Sigmoid colon (tissue), 7 donors: Measurements from ENCODE around the gene NAP1L4. TPM values are rescaled to one million over a fixed set of nuclear protein-coding genes. Genes with fewer than 3 reads are reported as not detected.
A peak's percentile ranks its signal among the peaks of the same experiment; 100 is the strongest.

Experiments
- DNase-seq: peaks from one replicate; pipeline ENCODE4 v3.0.0-alpha.2; 2019
- H3K27ac ChIP-seq, 4 donors: fragments of 200-600 bp; sonication (generic); one replicate each; pipeline ENCODE4 v1.5.1; 2016 to 2019; ENCODE audit warnings: mild to moderate bottlenecking in 1 of 4
- H3K27me3 ChIP-seq, 3 donors: fragments of 200-600 bp; sonication (generic); one replicate each; pipeline ENCODE4 v1.5.1; 2019; ENCODE audit warnings: mild to moderate bottlenecking in 1 of 3
- H3K36me3 ChIP-seq, 4 donors: fragments of 200-600 bp; sonication (generic); one replicate each; pipeline ENCODE4 v1.5.1; 2016 to 2019
- H3K4me1 ChIP-seq, 4 donors: fragments of 200-600 bp; sonication (generic); one replicate each; pipeline ENCODE4 v1.5.1; 2017 to 2019
- H3K4me3 ChIP-seq, 4 donors: fragments of 200-600 bp; sonication (generic); one replicate each; pipeline ENCODE4 v1.5.1; 2017 to 2019; ENCODE audit warnings: mild to moderate bottlenecking in 2 of 4, moderate library complexity in 1 of 4
- H3K9me3 ChIP-seq, 4 donors: fragments of 200-600 bp in 3 of 4; sonication (generic) in 3 of 4; one replicate each; pipeline versions ENCODE4 v1.5.1 to v1.6.1; 2013 to 2019
- EP300 ChIP-seq, 4 donors: sonication (generic); formaldehyde crosslinking; IDR thresholded peaks; one replicate each; pipeline ENCODE4 v1.6.1; 2017; ENCODE audit warnings: antibody characterized with exemption in 4 of 4
- POLR2A ChIP-seq, 2 donors: fragments of 450-650 bp; IDR thresholded peaks; one replicate each; pipeline ENCODE4 v1.6.1; 2016; ENCODE audit warnings: antibody characterized with exemption in 2 of 2, mild to moderate bottlenecking in 2 of 2, moderate library complexity in 2 of 2
- POLR2AphosphoS5 ChIP-seq, 4 donors: sonication (generic); formaldehyde crosslinking; IDR thresholded peaks; one replicate each; pipeline ENCODE4 v1.6.1; 2017; ENCODE audit warnings: antibody characterized with exemption in 4 of 4
- WGBS, 2 donors: extraction: QIAGEN DNeasy Blood & Tissue Kit; methylation state at CpG; one replicate each; pipeline ENCODE4 v1.1.7; 2013; 5-methylcytosine and 5-hydroxymethylcytosine counted together
- intact Hi-C: fragments of 100-400 bp; cut with DNase I; formaldehyde crosslinking; loops from one replicate; pipeline ENCODE4 v1.15.1; 2023
- polyA plus RNA-seq, 3 donors: library from polyadenylated mRNA; stranded (reverse); fragments of 200-250 nt; gene quantifications; one replicate each; pipeline ENCODE4 v1.2.3, GENCODE V29; 2013
- total RNA-seq, 4 donors: library from RNA; depleted of rRNA; stranded (reverse); fragments of >200 nt; gene quantifications; one replicate each; pipeline ENCODE4 v1.1.0, GENCODE V29; 2016
- TF ChIP-seq, protein P1 (sequence below), 4 experiments: fragments of 450-650 bp in 3 of 4; fragments of 200-600 bp in 1 of 4; IDR thresholded peaks; one replicate each; pipeline ENCODE4 v1.5.1; 2016 to 2019; ENCODE audit warnings: antibody characterized with exemption in 4 of 4, mild to moderate bottlenecking in 3 of 4, moderate library complexity in 2 of 4
- donor health status: healthy with polysubstance abuse.
- donor health status: Bipolar disorder and iron deficiency.
- donor health status: healthy.

The NAP1L4 gene
- total and polyA plus RNA-seq, 7 donors = 55.9 to 102 (median 88.7) TPM

DNA sequence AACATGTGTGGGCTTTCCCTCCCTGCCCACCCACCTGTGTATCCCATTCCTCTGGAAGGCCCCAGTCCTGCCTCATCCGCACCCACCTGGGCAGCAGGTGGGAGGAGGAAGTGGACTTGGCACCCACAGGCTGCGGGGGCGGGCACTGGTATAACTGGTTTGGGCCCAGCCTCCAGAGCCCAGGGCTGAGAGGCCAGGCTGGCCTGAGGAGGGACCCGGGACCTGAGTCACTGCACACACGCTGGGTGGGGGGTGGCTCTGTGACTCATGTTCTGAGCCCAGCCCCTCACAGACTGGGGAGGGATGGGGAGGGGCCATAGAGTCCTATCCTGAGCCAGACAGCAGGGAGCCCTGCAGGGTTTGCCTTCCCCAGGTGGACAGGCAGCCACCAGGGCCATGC, 79.6 kb downstream of the NAP1L4 start:
- DNase-seq = no peak
- H3K27ac ChIP-seq = peak overlapping the region in 1 of 4 donors; percentile 28
- peaks cover 0 to 12% (median 8%) of the 10 kb centered on the region in 4 donors for H3K4me1 ChIP-seq
- 13 to 58% methylated on average over 5 of the region's 5 CpGs for WGBS, 2 donors
- intact Hi-C loops = no loop called here
- no peaks in the 10 kb centered on the region for H3K36me3 ChIP-seq
- H3K9me3 ChIP-seq = no peaks in the 10 kb centered on the region
- TF ChIP-seq POLR2AphosphoS5 (IDR thresholded peaks at IDR 0.05) (no peak), POLR2A (IDR thresholded peaks at IDR 0.05) (no peak), EP300 (IDR thresholded peaks at IDR 0.05) (no peak)
- TF ChIP-seq, protein P1, sequence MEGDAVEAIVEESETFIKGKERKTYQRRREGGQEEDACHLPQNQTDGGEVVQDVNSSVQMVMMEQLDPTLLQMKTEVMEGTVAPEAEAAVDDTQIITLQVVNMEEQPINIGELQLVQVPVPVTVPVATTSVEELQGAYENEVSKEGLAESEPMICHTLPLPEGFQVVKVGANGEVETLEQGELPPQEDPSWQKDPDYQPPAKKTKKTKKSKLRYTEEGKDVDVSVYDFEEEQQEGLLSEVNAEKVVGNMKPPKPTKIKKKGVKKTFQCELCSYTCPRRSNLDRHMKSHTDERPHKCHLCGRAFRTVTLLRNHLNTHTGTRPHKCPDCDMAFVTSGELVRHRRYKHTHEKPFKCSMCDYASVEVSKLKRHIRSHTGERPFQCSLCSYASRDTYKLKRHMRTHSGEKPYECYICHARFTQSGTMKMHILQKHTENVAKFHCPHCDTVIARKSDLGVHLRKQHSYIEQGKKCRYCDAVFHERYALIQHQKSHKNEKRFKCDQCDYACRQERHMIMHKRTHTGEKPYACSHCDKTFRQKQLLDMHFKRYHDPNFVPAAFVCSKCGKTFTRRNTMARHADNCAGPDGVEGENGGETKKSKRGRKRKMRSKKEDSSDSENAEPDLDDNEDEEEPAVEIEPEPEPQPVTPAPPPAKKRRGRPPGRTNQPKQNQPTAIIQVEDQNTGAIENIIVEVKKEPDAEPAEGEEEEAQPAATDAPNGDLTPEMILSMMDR (IDR thresholded peaks at IDR 0.05) = no peak
- H3K27me3 ChIP-seq = peaks cover 10 to 23% (median 18%) of the 10 kb centered on the region in 3 donors
- H3K4me3 ChIP-seq = no peak overlapping the region

DNA sequence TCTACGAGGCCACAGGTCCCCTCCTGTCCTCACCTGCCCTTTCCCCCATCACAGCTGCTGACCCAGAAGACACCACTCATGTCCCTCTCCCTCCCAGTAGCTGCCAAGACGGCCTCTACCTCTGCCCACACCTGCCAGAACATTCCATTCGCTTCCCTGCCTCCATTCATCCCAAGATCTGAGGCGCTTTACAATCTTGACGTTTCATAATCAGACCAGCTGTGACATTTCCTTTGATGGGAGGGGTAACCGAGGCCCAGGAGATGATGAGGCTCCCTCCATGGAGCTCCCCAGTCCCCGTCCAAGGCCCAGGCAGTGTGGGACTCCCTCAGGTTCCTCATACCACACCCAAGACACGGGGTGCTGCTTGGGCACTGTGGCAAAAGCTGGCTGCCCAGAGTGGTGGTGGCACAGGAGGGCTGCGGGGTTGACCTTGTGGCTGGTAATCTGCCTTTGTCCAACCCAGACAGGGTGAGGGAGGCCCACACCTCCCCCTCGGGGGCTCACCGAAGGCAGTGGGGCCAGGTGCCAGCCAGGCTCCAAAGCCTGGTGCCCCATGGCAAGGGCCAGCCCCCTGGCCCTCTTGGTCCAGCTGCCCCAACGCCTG, 80.2 kb downstream of the NAP1L4 start:
- WGBS, 2 donors = 22 to 72% methylated on average over 12 of the region's 12 CpGs

GRCh38 chr11:2911088-2911784, 80.9 kb downstream of the NAP1L4 start:
- Histone ChIP-seq H3K27me3 (peaks cover 10 to 31% (median 18%) of the 10 kb centered on the region in 3 donors), H3K36me3 (no peaks in the 10 kb centered on the region), H3K27ac (no peak overlapping the region), H3K9me3 (no peaks in the 10 kb centered on the region), H3K4me3 (no peak overlapping the region), H3K4me1 (peaks cover 0 to 12% (median 8%) of the 10 kb centered on the region in 4 donors)
- TF ChIP-seq EP300 (IDR thresholded peaks at IDR 0.05) (no peak), POLR2A (IDR thresholded peaks at IDR 0.05) (no peak), POLR2AphosphoS5 (IDR thresholded peaks at IDR 0.05) (no peak)
- TF ChIP-seq, protein P1 (IDR thresholded peaks at IDR 0.05) = no peak
- no peak for DNase-seq
- WGBS, 2 donors = 28 to 72% methylated on average over 18 of the region's 18 CpGs
- intact Hi-C loops = no loop called here

More for the DNA sequence above, 80.2 kb downstream of the NAP1L4 start:
- Histone ChIP-seq H3K4me1 (peaks cover 0 to 12% (median 8%) of the 10 kb centered on the region in 4 donors), H3K27ac (peak overlapping the region in 1 of 4 donors; percentile 28), H3K4me3 (no peak overlapping the region), H3K9me3 (no peaks in the 10 kb centered on the region), H3K27me3 (peaks cover 10 to 29% (median 18%) of the 10 kb centered on the region in 3 donors), H3K36me3 (no peaks in the 10 kb centered on the region)
- TF ChIP-seq POLR2AphosphoS5 (IDR thresholded peaks at IDR 0.05) (no peak), EP300 (IDR thresholded peaks at IDR 0.05) (no peak), POLR2A (IDR thresholded peaks at IDR 0.05) (no peak)
- TF ChIP-seq, protein P1 (IDR thresholded peaks at IDR 0.05) = no peak
- intact Hi-C loops = no loop called here
- no peak for DNase-seq

- intact Hi-C loops = no loop called here
- no peak overlapping the region for H3K27ac ChIP-seq
- H3K4me1 ChIP-seq = peaks cover 0 to 12% (median 8%) of the 10 kb centered on the region in 4 donors
- no peak for DNase-seq
- TF ChIP-seq, protein P1 (IDR thresholded peaks at IDR 0.05) = no peak
- TF ChIP-seq POLR2A (IDR thresholded peaks at IDR 0.05) = no peak
- TF ChIP-seq EP300 (IDR thresholded peaks at IDR 0.05) = no peak
- TF ChIP-seq POLR2AphosphoS5 (IDR thresholded peaks at IDR 0.05) = no peak
- H3K27me3 ChIP-seq = peaks cover 10 to 31% (median 18%) of the 10 kb centered on the region in 3 donors
- WGBS, 2 donors = 87 to 91% methylated on average over 13 of the region's 13 CpGs
- H3K4me3 ChIP-seq = no peak overlapping the region
- no peaks in the 10 kb centered on the region for H3K36me3 ChIP-seq
- no peaks in the 10 kb centered on the region for H3K9me3 ChIP-seq
Measured at GRCh38 chr11:2910401-2910955, 81.7 kb downstream of the NAP1L4 start.
